Endothelial cell of hepatic sinusoid (primary cell): ENCODE results near the gene S100A2.

ENCODE experiments used
- in situ Hi-C: cut with HindIII; loops from 2 replicates; pipeline ENCODE4 v1.10.0; 2017; ENCODE audit warnings: low sequenced_read_pairs

Gene S100A2

DNA sequence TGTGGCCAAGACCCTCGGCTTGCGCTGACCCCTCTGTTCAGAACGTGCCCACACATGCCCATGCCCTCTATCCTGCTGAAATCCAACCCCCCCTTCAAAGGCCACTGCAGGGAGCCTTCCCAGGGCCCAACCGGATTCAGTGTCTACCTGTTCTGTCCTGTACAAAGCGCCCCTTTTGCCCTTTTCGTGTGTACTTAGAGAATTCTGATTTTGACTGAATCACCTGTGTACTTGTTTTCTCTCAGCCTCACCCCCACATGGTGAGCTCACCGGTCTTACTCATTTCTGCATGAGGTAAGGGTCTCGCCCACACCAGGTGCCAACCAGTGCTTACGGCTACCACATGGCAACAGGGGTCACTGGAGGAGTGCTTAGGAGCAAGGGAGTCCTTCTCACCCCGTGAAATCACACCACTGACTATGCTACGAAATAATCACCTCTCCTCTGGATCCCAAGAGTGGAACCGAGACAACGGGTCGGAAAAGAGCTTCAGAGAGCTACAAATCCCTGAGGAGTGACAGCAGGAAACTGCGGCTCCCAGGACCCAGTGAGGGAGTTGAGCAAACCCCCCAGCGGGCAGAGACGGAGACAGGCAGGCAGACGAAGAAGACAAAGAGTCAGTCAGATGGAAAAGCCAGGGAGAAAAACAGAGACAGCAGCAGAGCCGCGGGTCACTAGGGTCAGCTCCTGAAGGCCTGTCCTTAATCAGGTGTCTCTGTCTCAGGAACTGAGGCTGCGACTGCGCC is 2.1 kb upstream of the S100A2 start:
- in situ Hi-C loops: no loop called here

DNA sequence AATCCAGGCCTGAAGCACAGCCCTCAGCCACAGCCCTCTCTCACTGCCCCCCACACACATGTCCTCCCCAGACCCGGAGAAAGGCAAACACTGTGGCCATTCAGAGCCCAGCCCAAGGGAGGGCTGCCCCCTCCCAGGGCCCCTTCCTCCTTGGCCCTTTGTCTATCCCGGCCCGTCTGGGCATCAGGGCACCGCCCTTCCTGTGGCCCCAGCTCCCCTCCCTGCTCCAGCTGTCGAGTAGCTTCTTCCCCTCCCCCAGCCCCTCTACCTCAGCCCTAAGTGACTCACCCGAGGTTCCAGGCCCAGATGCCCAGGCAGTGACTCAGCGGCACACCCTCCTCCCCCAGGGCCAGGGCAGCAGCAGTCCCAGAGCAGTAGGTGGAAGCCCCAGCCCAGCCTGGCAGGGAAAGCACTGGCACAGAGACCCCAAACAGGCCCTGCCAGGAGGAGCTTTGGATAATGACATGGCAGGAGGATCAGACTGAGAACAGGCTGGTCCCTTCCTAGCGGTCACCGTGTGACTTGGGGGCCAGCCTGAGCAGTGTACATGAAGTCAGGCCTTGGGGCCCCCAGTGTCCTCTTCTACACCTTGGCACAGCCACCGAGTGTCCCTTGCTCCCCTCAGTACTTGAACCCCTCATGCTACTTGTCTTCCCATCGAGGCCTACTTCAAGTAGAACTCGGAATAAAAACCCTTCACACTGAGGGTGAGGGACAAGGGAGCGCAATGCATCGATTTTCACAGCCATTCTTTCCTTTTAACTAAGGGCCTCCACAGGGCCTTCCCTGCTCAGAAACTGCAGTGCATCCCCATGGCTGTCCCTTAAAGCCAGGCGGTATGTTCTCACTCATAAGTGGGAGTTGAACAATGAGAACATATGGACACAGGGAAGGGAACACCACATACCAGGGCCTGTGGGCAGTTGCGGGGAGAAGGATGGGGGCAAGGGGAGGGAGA is 1.0 kb upstream of the S100A2 start:
- in situ Hi-C loops: no loop called here

DNA sequence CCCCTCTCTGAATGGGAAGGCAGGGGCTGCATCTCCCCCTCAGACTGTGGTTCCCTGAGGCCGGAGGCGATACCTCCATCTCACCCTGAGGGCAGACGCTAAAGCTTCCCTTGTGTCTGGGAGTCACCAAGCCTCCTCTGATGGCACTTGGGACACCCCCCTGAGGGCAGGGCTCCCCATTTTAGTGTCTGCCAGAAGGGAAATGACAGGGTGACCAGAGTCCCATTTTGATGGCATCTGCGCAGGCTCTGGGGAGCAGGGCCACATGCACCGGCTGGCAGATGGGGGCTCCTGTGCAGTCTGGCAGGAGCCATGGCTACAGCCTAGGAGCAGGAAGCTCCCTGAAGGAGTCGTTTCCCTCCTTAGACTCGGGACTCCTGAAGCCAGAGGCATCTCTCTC is 1.7 kb downstream of the S100A2 start:
- in situ Hi-C loops: loop anchor here (5.0 kb wide), 2 partner anchors 73 to 212 kb away; no protein-coding TSS in a partner anchor

DNA sequence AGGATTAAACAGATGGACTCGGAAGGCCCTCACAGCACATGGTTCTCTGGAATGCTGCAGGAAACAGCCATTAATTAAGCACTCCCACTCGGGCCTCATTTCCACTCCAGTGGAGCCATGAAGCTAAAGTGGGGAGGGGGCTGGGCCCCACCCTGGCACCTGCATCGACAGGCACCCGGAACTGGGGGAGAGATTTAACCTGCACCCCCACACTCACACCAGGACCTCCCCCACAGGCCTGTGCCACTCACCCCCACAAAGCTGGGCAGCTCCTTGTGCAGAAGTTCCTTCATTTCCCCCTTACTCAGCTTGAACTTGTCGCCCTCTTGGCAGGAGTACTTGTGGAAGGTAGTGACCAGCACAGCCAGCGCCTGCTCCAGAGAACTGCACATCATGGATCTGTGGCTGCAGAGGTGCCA is 2.2 kb downstream of the S100A2 start:
- in situ Hi-C loops: loop anchor here (5.0 kb wide), 2 partner anchors 74 to 211 kb away; no protein-coding TSS in a partner anchor

DNA sequence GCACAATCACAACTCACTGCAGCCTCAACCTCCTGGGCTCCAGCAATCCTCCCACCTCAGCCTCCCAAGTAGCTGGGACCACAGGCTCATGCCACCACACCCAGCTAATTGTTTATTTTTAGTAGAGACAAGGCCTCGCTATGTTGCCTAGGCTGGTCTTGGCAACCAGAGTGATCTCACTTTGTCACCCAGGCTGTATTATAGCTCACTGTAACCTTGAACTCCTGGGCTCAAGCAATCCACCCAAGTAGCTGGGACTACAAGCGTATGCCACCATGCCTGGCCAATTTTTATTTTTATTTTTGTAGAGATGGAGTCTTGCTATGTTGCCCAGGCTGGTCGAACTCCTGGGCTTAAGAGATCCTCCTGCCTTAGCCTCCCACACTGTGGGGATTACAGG is 3.6 kb downstream of the S100A2 start:
- in situ Hi-C loops: loop anchor here (5.0 kb wide), 2 partner anchors 75 to 210 kb away; no protein-coding TSS in a partner anchor

DNA sequence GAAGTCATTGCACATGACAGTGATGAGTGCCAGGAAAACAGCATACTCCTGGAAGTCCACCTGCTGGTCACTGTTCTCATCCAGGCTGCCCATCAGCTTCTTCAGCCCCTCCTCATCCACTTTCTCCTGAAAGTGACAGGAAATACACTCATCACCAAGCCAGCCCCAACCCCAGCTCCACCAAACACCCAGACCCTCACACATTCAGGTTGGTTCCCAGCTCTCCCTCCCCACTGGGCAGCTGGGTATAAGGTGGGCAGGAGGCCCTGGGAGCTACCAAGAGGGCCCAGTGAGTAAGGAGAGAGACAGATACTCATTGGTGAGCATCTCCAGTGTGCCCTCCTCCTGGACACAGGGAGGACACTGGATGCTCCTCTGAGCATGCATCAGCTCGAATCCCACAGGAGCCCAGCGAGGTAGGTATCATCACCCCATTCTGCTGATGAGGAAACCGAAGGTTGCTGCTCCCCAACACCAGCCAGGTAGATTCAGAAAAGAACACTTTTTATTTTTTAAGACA is 4.1 kb downstream of the S100A2 start:
- in situ Hi-C loops: loop anchor here (5.0 kb wide), 2 partner anchors 76 to 209 kb away; no protein-coding TSS in a partner anchor

DNA sequence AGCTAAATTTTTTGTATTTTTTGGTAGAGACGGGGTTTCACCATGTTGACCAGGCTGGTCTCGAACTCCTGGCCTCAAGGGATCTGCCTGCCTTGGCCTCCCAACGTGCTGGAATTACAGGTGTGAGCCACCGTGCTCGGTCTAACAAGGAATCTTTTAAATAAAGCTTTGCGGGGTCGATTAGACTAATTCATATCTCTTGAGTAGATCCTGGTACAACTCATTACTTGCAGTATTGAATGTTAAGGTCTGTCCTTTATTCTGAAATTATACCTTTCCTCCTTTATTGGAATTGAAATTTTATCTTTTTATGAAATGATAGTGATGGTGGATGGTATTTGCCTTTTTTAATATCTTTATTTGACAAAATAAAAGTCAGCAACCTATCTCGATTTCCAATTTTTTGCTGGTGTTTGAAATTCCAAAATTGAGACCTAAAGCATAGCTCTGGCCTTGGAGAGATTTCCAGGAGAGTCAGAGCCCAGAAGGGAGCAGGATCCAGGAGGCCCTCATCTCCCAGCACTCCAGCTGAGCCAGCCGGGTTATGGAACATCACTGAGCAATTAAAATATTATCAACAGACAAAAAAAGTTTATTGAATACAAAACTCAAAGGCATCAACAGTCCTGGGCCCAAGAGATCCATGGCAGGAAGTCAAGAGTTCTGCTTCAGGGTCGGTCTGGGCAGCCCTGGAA is 4.7 kb downstream of the S100A2 start:
- in situ Hi-C loops: loop anchor here (5.0 kb wide), 2 partner anchors 76 to 209 kb away; no protein-coding TSS in a partner anchor

DNA sequence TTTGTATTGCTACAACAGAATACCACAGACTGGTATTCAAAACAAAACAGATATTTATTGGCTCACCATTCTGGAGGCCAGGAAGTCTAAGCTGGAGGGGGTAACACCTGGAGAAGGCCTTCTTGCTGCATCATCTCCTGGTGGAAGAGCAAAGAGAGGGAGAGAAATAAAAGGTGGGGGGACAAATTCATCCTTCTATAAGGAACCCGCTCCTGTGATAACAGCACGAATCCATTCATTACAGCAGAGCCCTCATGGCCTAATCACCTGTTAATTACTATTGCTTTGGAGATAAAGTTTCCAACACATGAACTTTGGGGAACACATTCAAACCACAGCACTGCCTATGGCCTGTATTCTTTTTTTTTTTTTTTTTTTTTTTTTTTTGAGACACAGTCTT is 5.4 kb downstream of the S100A2 start:
- in situ Hi-C loops: loop anchor here (5.0 kb wide), 2 partner anchors 77 to 208 kb away; no protein-coding TSS in a partner anchor

DNA sequence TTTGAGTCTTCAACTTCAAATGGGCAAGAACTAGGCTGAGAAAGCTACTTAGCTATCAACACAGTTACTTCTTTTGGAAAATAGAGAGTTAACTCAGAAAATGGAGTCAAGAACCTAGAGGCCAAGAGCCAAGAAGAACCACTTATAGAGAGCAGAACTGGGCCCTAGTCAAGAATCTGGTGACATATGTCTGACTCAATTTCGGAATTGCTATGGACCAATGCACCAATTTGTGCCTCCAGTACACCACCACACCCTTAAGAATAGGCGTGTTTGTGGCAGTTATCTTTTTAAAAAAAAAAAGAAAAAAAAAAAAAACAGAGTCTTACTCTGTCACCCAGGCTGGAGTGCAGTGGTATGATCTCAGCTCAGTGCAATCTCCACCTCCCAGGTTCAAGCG is 7.8 kb downstream of the S100A2 start:
- in situ Hi-C loops: no loop called here

DNA sequence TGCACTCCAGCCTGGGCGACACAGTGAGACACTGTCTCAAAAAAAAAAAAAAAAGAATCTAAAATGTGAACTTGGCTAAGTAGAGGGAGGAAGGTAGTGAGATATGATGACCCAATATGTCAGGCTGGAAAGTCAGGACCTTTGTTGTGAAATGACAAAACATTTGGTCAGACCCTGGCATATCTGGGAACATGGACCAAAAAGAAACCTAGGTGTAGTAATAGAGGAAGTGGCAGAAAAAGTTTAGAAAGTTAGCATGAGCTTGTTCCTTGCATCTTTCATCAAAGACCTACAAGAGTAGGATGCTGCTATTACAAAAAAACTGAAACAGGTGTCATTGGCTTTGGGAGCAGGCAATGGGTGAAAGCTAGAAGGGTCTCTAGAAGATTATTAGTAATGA is 9.3 kb downstream of the S100A2 start:
- in situ Hi-C loops: no loop called here

DNA sequence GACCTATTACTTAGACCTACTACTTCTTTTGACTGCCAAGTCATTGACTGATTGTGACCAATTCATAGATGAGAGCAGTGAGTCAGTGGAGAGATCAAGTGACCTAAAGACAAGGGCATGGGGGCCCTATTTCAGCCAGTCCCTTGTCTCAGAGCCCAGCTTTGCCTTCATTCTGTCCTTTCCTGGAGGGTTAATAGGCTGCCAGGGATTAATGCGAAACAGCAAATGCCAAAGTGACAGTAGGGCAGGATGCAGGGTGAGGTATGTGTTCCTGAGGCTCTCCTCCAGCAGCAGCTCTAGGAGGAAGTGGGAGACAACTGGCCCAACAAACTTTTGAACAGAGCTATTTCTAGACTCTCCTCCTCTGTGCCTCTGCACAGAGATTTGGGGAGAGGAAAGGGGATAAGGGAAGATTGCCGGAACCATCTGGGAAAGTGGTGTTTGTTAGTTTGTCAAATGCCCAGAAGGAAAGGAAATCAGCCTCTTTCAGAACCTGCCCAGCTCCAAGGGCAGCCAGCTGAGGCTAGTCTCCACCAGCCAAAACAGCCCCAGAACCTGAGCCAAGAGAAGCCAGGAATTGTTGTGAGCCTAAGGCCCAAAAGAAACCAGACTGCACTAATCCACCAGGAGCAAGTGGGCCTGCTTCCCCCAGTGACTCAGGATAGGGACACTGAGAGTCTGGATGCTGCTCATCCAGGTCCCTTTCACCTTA is 11.7 kb downstream of the S100A2 start:
- in situ Hi-C loops: no loop called here

DNA sequence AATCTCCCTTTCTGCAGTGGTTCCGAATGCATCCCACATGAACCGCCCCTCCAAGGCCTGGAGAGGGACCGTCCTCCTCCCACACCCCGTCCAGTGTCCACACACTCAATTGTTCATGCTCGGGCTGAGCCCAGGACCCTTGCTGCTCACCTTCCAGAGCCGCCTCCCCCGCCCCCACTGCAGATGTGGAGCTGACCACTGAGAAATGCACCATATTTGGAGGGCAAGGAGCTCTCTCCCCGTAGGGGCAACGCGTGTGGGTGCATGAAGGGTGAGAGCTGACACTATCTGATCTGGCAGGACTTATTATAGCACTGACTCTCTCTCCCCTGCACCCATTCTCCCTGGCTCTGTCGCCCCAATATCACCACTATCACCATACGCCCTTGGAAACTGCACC is 12.5 kb downstream of the S100A2 start:
- in situ Hi-C loops: no loop called here

DNA sequence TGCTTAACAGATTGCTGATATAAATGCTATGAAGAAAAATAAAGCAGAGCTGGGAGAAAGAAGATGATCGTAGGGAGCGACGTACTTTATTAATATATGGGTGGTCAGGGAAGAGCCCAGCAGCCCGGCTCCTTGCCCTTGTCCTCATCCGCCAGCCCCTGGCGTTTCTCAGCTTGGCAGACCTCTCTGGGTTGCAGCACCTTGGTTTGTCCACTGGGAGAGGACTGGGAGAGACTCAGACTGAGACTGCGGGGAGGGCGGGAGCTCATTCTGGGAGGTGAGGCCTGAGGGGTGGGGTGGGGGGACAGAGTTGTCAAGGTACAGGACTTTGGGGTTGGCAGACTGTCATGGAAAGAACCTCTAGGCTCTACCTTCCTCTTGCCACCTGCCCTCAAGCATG is 13.3 kb downstream of the S100A2 start:
- in situ Hi-C loops: no loop called here

DNA sequence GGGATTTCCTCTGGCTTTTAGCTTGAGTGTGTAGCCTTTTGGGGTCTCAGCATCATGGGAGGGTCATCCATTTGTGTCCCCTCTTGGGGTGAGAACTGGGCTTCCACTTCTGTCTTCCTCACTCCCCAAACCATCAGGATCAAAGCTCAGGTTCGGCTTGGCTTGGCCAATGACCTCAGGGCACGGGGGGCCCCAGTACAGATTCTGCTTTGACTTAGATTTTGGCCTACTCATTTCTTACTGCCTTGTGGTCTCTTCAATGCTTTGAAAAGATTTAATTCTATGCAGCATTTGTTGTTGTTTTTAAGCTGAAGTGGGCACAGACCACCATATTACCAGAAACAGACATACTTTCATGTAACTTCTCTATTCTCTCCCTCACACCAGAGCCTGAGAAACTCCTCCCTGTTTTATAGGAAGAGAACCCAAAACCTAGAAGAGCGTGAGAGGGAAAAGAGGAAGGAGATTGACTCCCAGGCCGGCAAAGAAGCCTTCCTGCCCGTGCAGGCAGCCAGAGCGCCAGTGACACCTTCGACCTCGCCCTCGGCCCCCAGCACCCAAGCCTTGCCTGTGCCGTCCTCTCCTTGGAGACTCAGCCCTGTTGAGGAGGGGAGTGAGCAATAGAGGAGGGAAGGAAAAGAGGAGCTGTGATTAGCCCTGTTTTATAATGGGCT is 14.7 kb downstream of the S100A2 start:
- in situ Hi-C loops: no loop called here

DNA sequence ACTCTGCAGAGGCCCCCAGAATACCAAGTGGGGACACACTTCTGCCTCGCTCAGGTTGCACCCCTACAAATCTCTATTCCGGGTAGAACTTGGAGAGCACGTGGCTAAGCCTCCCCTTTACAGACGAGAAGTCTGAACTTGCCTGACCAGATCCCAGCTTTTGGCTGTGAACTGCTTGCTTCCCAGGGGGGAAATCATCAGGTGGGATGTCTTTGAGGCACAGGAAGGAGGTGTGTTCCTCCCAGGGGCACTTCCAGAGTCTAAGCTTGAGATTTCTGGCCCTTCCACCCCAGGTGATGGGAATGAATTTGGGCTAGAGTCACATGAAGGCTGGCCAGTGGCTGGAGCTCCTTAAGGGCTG is 15.3 kb downstream of the S100A2 start:
- in situ Hi-C loops: no loop called here

DNA sequence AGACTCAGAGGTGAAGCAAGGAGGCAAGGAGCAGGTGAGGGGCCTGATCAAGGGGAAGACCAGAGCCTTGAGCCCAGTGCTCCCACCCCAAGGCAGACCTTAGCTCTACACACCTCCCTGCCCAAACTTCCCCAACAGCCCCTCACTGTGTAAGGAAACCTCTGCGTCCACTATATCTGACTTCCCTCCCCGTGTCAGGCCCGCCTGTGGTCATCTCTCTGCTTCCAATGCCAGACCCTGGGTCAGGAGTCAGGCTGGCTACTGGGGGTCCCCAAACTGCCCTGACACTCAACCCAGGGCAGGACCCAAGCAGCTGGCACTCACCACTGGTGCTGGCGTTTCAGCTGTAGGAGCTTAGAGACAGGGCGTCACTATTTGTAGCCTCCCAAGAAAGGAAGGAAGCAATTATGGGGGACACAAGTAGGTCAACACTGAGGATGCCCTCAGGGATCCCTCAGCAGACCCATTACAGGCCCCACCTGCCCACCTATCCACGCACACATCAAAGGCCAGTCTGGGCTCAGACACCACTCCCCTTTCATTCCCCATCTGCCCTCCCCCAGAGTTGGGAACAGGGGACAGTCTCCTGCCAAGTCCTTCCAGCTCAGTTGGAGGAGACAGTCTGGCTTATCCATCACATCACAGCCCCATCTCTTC is 15.8 kb downstream of the S100A2 start:
- in situ Hi-C loops: no loop called here

DNA sequence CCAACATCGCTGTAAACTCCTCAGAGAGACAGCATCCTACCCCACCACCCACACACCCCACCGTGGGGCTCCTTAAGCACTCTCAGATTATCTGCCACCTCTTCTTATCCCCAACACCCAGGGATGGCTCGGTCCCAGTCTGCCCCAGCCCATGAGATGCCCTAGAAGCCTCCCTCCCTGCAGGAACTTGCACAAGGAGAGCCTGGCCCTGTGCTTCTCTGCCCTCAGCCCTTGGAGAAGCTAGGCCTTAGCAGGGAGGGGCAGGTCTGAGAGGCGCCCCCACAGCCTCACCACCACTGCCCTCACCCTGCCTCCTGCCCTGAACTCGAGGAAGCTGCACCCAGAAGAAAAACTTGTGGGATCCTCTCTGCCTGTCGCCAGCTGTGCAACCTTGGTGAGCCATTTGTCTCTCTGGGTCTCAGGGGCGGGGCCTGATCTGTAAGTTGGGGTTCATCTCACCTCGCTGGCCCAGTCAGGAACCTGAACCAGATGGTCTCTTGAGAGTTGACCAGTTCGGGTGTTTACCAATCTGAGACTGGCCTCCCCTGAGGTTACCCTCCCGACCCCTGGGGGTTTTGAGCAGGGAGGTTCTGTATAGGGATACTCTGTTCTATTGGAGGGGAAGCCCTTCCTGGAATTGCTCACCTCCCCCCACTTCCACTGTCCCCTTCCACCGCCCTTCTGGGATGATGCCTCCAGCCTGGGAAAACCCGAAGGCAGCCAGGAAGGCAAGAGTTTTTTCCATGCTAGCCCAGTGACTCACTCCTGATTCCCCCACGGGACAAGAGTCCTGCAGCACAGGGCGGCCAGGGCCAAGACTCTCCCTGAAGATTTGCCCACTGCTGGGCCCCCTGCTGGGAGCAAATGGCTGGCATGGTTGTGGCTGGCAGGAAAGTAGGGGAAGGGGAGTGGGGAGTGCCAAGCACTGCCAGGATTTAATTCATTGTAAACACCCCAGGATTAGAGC is 16.6 kb downstream of the S100A2 start, which contains the start of gene S100A3:
Gene S100A3, minus strand, starts transcription at position 537 of the 967 bp plus-strand sequence. CDS start 773 bp downstream, outside the sequence.
- in situ Hi-C loops: no loop called here
